GM12874 (cell line): ENCODE measurements around the gene TRMT2A.

Experiments used
- TF ChIP-seq, protein P1 (sequence below): IDR thresholded peaks from 2 replicates; pipeline ENCODE4 v1.5.1; 2011; ENCODE audit warnings: low read depth, mild to moderate bottlenecking, control low read depth, low read length, moderate library complexity; ENCODE audit not compliant: insufficient read depth

TRMT2A gene

DNA sequence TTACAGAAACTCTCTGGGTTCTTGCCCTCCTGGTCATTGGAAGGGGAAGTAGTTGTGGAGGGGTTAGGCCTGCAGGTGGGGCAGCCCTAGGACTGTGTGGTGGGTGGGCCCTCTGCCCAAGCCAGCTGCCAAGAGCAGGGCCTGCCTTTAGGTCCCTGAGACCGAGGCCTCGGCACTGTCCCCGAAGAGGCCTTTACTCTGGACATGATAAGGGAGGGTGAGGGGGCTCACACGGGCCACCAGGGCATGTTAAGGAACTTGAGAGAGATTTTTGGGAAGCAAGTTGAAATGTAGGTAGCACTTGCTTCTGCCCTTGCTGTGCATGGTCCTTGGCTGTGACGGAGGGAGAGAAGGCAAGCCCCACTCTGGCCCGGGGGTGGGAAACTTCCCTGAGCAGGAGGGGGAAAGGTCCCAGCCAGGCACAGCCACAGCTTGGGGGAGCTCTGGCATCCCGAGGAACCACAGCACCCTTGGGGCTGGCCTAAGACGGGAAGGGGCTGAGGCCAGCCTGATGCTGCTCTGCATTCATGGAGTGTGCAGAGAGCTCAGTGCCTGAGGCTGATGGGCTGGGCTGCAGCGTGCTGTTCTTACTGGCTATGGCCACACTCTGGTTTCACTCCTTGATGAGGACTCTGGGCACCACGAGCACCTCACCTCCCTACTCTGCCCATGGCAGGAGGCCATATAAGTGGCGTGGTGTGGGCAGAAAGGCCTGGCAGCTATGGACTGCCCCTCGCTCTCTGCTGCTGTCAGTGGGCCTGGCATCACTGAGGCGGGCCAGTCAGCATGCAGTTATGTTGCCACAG, 8.9 kb downstream of the TRMT2A start:
- TF ChIP-seq, protein P1, sequence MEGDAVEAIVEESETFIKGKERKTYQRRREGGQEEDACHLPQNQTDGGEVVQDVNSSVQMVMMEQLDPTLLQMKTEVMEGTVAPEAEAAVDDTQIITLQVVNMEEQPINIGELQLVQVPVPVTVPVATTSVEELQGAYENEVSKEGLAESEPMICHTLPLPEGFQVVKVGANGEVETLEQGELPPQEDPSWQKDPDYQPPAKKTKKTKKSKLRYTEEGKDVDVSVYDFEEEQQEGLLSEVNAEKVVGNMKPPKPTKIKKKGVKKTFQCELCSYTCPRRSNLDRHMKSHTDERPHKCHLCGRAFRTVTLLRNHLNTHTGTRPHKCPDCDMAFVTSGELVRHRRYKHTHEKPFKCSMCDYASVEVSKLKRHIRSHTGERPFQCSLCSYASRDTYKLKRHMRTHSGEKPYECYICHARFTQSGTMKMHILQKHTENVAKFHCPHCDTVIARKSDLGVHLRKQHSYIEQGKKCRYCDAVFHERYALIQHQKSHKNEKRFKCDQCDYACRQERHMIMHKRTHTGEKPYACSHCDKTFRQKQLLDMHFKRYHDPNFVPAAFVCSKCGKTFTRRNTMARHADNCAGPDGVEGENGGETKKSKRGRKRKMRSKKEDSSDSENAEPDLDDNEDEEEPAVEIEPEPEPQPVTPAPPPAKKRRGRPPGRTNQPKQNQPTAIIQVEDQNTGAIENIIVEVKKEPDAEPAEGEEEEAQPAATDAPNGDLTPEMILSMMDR = no peak

DNA sequence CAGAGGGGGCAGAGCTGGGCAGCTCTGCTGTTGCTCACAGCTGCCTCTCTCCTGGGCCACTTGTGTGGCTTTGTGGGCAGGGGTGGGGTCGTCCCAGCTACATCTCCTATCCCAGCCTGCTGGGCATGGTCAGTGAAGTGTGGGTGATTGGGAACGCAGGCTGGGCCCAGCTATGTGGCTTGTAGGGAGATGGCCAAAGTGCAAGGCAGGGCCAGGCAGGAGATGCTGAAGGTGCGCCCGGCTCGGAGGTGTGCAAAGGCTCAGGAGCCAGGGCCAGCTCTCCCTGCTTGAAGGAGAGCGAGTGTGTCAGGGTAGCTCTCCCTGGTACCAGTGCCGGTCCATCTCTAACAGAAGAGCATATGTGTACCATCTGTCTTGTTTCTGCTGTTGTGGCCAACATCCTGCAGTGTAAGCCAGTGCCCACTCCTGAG, 9.5 kb downstream of the TRMT2A start:
- TF ChIP-seq, protein P1 = no peak

DNA sequence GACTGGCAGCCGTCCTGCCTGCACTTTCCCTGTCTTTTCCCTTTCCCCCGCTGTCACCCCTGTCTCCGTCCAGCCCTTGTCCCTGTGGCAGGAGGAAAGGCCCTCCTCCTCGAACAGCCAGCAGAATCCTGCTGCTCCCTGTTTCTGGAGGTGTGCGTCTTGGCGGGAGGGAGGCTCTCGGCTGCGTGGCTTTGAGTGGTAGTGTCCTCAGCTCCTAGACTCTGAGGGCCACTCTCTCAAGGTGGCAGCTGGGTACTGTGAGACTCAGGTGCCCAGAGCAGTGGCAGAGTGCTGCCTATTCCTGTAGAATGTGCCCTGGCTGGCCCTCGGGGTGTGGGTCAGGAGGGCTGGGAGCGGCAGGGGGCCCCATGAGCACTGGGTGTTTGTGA, 10.2 kb downstream of the TRMT2A start:
- TF ChIP-seq, protein P1 = no peak

DNA sequence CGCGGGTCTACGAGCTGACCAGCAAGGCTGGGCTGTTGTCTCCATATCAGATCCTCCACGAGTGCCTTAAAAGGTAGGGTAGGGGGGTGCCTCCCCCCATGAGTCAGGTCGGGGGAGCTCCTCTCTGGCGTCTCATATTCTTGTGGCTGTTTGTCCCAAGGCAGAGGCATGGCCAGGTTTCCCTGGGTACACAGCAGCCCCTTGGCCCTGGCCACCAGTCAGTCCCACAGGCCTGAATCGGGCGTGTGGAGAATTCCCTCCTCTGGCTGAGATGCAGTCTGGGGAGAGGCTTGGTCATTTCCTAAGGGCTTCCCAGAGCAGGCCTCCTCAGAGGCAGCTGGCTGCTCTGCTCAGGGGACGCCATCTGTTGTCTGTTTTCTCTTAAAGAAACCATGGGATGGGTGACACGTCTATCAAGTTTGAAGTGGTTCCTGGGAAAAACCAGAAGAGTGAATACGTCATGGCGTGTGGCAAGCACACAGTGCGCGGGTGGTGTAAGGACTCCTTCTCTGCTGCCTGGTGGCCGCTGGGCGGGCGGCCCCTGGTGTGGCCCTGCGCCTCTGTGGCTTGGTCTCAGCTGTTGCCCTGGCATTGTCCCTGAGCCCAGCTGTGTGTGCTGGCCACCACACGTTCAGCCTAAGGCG, 10.7 kb downstream of the TRMT2A start:
- TF ChIP-seq, protein P1 = no peak

DNA sequence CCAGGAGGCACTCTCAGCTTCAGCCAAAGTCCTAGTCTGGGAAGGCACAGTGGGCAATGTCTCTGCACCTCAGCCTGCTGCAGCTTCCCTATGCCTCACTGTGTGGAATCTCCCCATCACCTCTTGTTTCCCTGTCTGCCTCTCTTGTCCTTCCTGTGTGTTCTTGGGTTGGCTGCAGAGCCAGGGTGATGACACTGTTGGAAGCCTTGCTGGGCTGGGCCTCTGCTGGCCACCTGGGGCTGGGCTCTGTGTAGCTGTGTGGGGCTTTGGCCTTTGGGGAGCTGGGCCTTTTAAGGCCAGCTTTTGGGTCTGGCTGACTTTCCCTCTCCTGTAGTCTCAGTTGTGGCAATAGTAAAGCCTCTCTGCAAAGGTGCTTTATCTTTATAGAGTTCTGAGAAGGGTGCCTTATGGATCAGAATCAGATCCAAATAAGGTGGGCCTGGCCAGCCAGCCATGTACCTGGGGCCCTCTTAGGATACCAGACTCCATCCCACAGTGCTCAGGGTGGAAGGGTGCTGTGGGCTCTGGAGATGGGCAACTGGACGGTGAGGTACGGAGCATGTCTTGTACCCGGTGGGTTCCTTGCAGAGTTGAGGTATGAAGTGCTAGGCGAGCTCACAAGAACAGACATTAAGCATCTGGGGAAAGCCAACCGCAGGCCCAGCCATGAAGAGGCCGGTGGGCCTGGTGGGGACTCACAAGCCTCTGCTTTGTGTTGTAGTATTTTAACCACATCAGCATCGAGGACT, 11.4 kb downstream of the TRMT2A start:
- TF ChIP-seq, protein P1 = no peak

DNA sequence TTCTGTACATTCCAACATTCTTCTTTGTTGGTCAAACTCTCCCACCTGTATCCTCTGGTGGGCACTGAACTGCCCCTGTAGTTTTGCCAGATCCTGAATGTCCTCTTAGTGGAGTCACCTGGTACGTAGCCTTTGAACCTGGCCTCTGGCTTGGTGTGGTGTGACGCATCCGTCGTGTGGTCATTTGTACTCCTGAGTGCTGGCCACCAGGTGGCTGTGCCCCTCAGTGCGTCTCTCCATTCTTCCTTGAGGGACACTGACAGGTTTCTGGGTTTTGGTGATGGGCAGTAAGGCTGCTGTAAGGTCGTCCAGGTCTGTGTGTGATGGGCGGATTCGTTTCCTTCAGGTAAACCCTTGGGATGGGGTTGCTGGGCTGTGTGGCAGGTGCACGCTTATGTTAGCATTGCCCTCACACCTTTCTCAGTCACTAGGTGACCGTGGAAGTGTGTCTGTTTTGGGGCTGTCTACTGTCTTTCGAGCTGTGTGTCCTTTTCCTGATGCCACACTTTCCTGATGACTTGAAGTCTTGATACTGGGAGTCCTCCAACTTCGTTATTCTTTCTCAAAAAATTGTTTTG, 14.7 kb downstream of the TRMT2A start:
- TF ChIP-seq, protein P1 = no peak

DNA sequence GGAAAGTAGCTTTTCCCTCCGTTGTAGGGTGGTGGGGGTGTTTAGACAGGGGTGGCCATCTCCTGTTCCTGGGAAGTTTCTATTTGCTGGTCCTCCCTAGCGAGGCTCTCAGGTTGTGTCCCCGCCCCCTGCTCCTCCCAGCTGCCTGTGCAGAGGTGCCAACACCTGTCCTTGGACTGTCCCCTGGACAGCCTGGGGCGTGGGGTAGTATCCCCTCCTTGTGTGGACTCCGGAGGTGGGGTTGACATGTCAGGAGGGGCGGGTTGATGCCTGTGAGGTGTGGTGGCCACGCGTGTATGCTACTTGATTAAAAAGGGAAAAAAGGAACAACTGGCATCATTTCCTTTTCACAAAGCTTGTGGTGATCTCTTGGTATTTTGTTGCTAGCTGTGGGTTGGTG, 15.4 kb downstream of the TRMT2A start:
- TF ChIP-seq, protein P1 = no peak
